GM21381 (cell line): ENCODE results near the gene TNPO3.
"Not testable (repeated sequence)": the region's sequence is repeated elsewhere in the genome, so short reads cannot be mapped to it uniquely, and the experiment has no call there.

Source experiments
- ATAC-seq: cut with Tn5 transposase; IDR thresholded peaks from one replicate; pipeline ENCODE4 v1.9.1; 2021; ENCODE audit warnings: mild to moderate bottlenecking, moderate library complexity; ENCODE audit not compliant: unreplicated experiment

The TNPO3 gene

DNA sequence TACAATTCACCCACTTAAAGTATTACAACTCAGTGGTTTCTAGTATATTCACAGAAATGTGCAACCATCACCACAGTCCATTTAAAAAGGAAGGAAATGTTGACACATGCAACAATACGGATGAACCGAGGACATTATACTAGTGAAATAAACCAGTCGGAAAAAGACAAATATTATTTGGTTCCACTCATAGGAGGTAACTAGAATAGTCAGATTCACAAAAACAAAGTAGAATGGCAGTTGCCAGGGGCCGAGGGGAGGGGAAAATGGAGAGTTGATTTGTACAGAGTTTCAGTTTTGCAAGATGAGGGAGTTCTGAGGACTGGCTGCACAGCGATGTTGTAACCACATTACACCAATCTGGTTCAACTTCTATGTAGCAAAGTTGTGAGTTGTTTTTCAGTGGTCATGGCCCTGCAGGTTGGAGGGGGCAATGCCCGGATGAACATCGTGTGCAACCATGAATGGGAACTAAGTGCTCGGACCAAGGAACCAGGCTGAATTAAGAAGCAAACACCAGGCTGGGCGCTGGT lies 17.6 kb upstream of the TNPO3 start:
- no peak for ATAC-seq

GRCh38 chr7:129069021-129069420 lies 14.1 kb upstream of the TNPO3 start:
- ATAC-seq = no peak

- ATAC-seq = no peak
Observed at GRCh38 chr7:129067943-129068548, 13.1 kb upstream of the TNPO3 start.

DNA sequence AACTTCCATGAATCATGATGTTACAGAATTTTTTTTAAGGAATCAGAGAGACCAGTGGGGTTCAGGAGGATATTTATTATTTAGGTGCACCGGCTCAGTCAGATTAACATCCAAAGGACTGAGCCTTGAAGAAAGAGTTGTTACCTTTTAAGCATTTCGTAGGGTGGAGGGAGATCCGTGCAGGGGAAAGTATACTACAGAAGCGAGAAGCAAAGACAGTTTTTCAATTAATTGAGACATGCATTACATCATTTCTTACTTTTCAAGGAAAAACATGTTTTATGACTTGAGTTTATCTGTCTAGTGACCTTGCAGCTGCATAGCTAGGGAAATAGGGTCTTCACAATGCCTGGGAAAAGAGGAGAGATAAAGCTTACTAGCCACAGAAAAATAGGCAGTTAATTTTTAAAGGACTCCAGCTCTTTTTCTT lies 12.2 kb upstream of the TNPO3 start:
- ATAC-seq = not testable (repeated sequence)

GRCh38 chr7:129066290-129067131 lies 11.6 kb upstream of the TNPO3 start:
- ATAC-seq = no peak

DNA sequence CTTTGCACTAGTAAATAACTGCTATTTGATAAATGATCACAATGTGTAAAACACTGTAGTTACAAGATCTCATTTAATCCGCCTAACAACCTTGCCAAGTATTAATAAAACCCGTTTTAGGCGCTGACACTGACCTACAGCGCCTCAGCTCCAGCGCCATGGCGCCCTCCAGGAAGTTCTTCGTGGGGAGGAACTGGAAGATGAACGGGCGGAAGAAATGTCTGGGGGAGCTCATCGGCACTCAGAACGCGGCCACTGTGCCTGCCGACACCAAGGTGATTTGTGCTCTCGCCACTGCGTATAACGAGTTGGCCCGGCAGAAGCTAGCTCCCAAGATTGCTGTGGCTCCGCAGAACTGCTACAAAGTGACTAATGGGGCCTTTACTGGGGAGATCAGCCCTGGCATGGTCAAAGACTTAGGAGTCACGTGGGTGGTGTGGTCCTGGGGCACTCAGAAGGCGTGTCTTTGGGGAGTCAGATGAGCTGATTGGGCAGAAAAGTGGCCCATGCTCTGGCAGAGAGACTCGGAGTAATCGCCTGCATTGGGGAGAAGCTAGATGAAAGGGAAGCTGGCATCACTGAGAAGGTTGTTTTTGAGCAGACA lies 1.1 kb upstream of the TNPO3 start:
- ATAC-seq = no peak

GRCh38 chr7:129055294-129055816 lies 444 bp upstream of the TNPO3 start:
- peak; percentile 24 for ATAC-seq

- ATAC-seq = no peak
Observed at GRCh38 chr7:129053938-129054437, 923 bp downstream of the TNPO3 start.

- no peak for ATAC-seq
Observed at GRCh38 chr7:129052441-129052840, 2.5 kb downstream of the TNPO3 start.

GRCh38 chr7:129051459-129051858 lies 3.5 kb downstream of the TNPO3 start:
- ATAC-seq = not testable (repeated sequence)

DNA sequence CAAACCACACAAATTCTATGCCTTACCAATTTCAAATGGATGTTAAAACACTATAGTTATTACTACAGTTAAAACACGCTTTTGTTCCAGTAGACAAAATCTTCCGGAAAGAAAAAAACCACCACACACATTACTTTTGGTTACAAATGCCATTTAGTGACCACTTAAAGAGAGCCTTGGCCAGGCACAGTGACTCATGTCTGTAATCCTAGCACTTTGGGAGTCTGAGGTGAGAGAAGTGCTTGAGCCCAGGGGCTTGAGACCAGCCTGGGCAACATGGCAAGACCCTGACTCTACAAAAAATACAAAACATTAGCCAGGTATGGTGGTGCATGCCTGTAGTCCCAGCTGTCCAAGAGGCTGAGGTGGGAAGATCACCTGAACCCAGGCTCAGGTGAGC lies 7.2 kb downstream of the TNPO3 start:
- no peak for ATAC-seq

GRCh38 chr7:129045682-129046081 lies 9.2 kb downstream of the TNPO3 start:
- no peak for ATAC-seq

- ATAC-seq = no peak
Observed at GRCh38 chr7:129043012-129043411, 11.9 kb downstream of the TNPO3 start.

DNA sequence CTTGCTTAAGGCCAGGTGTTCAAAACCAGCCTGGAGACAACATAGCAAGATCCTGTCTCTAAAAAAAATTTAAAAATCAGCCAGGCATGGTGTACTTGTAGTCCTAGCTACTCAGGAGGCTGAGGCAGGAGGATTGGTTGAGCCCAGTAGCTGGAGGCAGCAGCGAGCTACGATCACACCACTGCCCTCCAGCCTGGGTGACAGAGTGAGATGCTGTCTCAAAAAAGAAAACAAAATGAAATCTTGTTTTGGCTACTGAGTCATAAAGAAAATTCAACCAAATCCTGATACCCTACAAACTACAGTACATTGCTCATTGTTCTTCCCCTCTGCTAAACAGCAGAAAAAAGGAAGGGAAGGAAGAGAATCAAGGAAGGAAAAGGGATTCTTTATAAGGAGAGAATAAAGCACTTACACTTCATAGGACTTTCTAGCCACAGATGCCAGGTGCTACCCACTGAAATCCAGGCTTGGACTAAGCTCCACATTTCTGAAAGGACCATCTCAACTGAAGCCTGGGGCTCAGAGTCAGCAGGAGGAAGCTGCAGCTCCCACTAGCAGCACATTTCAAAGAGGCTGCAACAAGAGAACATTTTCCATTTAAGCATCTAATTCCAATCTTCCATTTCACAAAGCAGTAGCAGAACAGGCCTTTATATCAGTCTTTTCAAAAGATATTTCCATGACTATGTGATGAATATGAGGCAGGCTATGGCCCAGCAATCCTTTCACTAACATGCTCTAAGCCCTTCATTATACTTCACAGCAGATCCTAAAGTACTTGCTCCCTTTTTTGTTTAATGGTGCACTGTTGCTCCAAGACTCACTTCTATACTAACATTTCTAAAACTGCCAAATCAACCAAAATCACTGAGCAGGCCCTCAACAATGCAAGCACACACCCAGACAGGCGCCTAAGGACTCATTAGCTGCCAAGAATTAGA lies 13.5 kb downstream of the TNPO3 start:
- ATAC-seq = no peak

DNA sequence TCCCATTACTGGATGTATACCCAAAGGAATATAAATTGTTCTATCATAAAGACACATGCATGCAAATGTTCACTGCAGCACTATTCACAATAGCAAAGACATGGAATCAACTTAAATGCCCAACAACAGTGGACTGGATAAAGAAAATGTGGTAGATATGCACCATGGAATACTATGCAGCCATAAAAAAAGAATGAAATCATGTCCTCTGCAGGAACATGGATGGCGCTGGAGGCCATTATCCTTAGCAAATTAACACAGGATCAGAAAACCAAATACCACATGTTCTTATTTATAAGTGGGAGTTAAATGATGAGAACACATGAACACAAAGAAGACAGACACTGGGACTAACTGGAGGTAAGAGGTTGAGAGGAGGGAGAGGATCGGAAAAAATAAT lies 16.4 kb downstream of the TNPO3 start:
- ATAC-seq = not testable (repeated sequence)

DNA sequence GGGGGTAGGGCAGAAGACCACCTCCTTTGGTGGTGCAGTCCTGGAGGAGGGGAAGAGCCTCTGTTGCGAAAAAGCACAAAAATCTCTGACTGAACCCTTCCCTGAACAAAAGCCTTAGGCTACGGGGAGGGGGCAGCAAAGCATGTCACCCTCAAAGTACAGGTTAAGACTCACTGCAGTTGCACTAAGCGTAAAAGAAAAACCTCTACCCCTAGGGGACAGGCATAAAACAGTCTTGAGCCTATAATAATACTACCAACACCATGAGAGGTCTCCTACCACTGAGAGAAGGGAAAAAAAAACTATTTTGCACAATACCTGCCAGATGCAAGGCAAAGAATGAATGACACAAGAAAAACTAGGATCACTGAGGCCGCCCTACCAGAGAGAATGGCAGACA lies 17.3 kb downstream of the TNPO3 start:
- ATAC-seq = no peak

DNA sequence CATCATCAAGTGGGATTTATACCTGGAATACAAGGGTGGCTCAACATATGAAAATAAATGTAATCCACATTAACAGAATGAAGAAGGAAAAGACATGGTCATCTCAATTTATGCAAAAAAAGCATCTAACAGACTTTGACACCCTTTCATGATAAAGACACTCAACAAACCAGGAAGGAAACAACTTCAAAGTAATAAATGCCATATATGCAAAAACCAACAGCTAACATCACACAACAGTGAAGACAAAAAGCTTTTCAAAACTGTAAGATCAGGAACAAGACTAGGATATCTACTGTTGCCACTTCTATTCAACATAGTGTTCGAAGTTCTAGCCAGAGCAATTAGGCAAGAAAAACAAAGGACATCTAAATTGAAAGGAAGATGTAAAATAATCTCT lies 22.9 kb downstream of the TNPO3 start:
- ATAC-seq = no peak

DNA sequence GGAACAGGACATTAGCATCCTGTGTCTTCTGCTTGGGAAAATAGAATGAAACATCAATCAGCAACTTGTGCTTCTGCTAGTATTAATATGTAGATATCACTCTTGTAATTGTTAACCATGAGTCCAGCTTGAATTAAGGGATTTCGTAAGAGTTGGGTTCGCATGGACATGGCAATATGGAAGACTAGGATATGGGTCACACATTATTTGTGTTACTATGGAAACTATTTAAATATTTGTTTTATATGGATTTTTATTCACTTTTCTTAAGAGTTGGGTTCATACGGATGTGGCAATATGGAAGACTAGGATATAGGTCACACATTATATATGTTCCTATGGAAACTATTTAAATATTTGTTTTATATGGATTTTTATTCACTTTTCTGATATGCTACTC lies 24.5 kb downstream of the TNPO3 start:
- ATAC-seq = no peak

DNA sequence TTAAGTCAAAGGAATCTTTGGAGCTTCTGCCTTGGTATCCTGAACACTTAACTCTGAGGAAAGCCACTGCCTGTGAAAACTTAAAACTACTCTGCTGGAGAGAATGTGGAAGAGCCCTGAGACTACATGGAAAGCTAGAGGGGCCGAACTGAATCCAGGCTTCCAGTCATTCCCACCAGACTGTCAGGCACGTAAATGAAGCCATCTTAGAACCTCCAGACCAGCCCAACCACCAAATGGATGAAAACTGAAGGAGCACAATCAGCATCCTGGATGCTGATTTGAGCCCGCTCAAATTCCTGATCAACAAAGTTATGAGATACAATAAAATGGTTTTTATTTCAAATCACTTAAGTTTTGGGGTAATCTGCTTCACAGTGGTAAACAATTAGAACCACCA lies 30.8 kb downstream of the TNPO3 start:
- ATAC-seq = no peak

- no peak for ATAC-seq
Observed at GRCh38 chr7:129021656-129022055, 33.3 kb downstream of the TNPO3 start.
